NB4 (cell line): ENCODE results near the gene ANKRD62.

Experiments used
- POLR2A ChIP-seq: IDR thresholded peaks from 2 replicates; pipeline ENCODE4 v1.6.1; 2011; ENCODE audit warnings: mild to moderate bottlenecking; ENCODE audit not compliant: insufficient read length; ENCODE audit errors: extremely low read depth
- TF ChIP-seq, protein P1 (sequence below): IDR thresholded peaks from one replicate; pipeline ENCODE4 v1.5.1; 2012; ENCODE audit warnings: low read depth, low read length
- TF ChIP-seq, protein P2 (sequence below): IDR thresholded peaks from 2 replicates; pipeline ENCODE4 v1.6.1; 2011; ENCODE audit warnings: low read depth, low read length

DNA sequence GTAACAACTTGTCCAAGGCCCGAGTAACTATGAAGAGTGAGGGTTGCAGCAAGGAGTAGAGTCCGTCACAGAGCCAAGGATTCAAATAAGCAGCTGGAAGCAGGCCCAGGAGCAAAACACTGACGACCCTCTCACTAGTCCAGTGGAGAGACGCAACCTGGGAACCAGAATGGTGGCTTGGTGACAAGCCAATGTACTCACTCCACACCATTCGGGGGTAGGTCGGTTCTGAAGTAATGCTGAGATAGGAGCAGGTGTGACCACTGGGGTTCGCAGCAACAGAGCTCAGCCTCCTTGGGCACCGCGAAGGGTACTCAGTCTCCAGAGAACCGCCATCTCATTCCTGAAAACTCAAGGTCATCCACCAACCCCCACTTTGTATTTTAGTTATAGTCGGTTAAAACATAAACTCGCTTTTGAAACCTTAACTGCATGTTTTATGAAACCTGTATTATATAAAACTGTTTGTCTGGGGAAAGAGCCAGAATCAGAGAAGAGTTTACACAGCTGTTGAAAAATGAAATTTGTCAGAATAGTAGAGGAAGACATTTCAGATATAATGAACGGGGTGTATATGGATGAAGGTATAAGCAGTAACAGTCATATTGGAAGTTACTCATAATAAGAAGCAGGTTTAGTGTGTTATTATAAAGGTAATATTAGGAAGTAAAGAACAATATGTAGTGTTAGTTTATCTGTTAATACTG lies 8.6 kb downstream of the ANKRD62 start:
- TF ChIP-seq, protein P1, sequence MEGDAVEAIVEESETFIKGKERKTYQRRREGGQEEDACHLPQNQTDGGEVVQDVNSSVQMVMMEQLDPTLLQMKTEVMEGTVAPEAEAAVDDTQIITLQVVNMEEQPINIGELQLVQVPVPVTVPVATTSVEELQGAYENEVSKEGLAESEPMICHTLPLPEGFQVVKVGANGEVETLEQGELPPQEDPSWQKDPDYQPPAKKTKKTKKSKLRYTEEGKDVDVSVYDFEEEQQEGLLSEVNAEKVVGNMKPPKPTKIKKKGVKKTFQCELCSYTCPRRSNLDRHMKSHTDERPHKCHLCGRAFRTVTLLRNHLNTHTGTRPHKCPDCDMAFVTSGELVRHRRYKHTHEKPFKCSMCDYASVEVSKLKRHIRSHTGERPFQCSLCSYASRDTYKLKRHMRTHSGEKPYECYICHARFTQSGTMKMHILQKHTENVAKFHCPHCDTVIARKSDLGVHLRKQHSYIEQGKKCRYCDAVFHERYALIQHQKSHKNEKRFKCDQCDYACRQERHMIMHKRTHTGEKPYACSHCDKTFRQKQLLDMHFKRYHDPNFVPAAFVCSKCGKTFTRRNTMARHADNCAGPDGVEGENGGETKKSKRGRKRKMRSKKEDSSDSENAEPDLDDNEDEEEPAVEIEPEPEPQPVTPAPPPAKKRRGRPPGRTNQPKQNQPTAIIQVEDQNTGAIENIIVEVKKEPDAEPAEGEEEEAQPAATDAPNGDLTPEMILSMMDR = no peak
- TF ChIP-seq POLR2A = no peak
- TF ChIP-seq, protein P2, sequence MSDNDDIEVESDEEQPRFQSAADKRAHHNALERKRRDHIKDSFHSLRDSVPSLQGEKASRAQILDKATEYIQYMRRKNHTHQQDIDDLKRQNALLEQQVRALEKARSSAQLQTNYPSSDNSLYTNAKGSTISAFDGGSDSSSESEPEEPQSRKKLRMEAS = no peak
